ENCODE data around the gene ATP6V1E1.
A peak's percentile ranks its signal among the peaks of the same experiment; 100 is the strongest.
"Not testable (repeated sequence)": the region's sequence is repeated elsewhere in the genome, so short reads cannot be mapped to it uniquely, and the experiment has no call there.

Gene ATP6V1E1

DNA sequence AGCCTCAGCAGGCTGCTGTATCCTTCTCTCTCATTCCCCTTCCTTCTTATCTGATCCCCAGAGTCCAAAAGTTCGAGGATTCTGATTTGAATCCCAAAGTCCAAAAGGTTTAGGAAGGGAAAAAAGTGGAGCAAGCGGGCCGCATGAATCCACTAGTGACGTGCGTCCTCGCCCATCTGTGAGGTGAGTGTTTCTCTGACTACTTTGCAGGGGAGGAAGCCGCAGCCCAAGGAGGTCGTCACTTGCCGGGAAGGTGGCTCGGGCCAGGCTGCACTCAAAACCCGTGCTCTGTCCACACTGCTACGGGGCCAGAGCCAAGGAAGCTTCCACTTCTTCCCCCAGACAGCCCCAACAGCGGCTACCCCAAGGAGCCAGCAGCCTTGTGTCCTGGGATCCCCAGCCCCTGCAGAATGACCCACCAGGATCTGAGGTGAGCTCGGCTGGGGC lies 49.0 kb downstream of the ATP6V1E1 start:
- H3K4me1 ChIP-seq (ENCODE audit: control insufficient read depth, insufficient read depth, low read length): peaks cover 7% of the 10 kb centered on the region
- H3K9me3 ChIP-seq (ENCODE audit: control insufficient read depth, insufficient read depth, low read length): no peaks in the 10 kb centered on the region
- H3K4me3 ChIP-seq (ENCODE audit: low read depth, low read length): no peak overlapping the region

DNA sequence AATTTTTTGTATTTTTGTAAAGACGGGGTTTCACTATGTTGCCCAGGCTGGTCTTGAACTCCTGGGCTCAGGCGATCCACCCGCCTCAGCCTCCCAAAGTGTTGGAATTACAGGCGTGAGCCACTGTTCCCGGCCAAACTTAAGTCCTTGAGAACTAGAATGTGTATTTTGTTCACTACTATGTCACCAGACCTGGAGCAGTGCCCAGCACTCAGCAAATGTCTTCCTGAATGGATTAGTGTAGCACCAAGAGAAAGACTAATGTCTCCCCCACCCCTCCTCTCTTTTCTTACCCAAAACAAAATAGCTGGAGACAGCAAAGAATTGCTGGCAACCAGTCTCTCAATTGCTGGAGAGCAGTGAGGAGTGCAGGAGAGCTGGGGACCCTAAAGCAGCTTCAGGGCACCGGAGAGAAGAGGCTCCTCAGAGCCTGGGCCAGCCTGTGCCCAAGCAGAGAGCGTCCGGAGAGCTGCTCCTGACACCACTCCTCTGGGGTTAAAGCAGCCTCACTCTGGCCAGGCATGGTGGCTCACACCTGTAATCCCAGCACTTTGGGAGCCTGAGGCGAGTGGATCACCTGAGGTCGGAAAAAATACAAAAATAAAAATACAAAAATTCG lies 50.3 kb downstream of the ATP6V1E1 start:
- Histone ChIP-seq H3K9me3 (ENCODE audit: control insufficient read depth, insufficient read depth, low read length) (no peaks in the 10 kb centered on the region), H3K4me1 (ENCODE audit: control insufficient read depth, insufficient read depth, low read length) (peaks cover 7% of the 10 kb centered on the region), H3K9ac (ENCODE audit: low read depth, low read length) (no peak overlapping the region), H3K36me3 (ENCODE audit: control insufficient read depth, insufficient read depth, low read length) (no peaks in the 10 kb centered on the region), H3K27me3 (ENCODE audit: control insufficient read depth, insufficient read depth, low read length) (no peaks in the 10 kb centered on the region), H3K4me3 (ENCODE audit: low read depth, low read length) (no peak overlapping the region)

More for the DNA sequence above, 49.0 kb downstream of the ATP6V1E1 start:
- no peaks in the 10 kb centered on the region for H3K27me3 ChIP-seq (ENCODE audit: control insufficient read depth, insufficient read depth, low read length)
- no peaks in the 10 kb centered on the region for H3K36me3 ChIP-seq (ENCODE audit: control insufficient read depth, insufficient read depth, low read length)
- H3K9ac ChIP-seq (ENCODE audit: low read depth, low read length): no peak overlapping the region

DNA sequence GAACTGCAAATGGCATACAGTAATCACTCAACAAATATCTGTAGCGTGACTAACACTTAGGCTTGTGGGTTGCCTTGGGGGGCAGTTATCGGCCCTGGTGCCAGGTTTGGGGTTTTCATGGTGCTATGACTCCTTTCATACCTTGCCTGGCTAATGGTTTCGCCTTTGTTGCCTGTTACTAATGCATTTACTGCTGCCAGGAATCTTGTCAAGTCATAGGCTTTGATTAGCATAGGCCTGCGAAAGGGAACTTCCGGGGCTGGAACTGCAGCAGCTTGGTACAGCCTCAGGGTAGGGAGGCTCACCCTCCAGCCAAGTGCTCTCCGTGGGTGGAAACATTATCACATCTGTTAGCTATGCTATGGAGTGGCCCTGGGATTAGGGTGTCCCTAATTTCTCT lies 52.1 kb downstream of the ATP6V1E1 start:
- Histone ChIP-seq H3K9ac (ENCODE audit: low read depth, low read length) (peak overlapping the region; percentile 60), H3K4me1 (ENCODE audit: control insufficient read depth, insufficient read depth, low read length) (peaks cover 7% of the 10 kb centered on the region), H3K27me3 (ENCODE audit: control insufficient read depth, insufficient read depth, low read length) (no peaks in the 10 kb centered on the region), H3K36me3 (ENCODE audit: control insufficient read depth, insufficient read depth, low read length) (no peaks in the 10 kb centered on the region), H3K4me3 (ENCODE audit: low read depth, low read length) (no peak overlapping the region), H3K9me3 (ENCODE audit: control insufficient read depth, insufficient read depth, low read length) (no peaks in the 10 kb centered on the region)

DNA sequence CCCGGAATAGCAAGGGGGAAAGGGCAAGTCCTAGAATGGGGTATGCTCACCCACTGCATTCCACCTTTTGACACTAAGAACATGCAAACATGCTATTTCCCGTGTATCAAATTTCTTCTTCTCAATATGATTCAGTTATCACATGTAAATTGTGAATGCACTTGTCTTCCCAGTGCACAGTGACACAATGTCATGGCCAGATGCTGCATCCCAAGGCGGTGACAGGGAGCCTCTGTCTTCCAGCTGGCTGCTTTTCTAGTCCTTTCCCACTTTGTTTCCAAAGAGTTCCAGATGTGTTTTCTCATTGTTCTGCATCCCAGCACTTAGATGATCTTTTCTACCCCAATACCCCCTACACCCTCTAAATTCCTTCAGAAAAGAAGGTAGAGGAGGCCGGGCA lies 52.9 kb downstream of the ATP6V1E1 start:
- no peaks in the 10 kb centered on the region for H3K36me3 ChIP-seq (ENCODE audit: control insufficient read depth, insufficient read depth, low read length)
- peaks cover 10% of the 10 kb centered on the region for H3K4me1 ChIP-seq (ENCODE audit: control insufficient read depth, insufficient read depth, low read length)
- no peak overlapping the region for H3K9ac ChIP-seq (ENCODE audit: low read depth, low read length)
- no peak overlapping the region for H3K4me3 ChIP-seq (ENCODE audit: low read depth, low read length)
- no peaks in the 10 kb centered on the region for H3K9me3 ChIP-seq (ENCODE audit: control insufficient read depth, insufficient read depth, low read length)
- H3K27me3 ChIP-seq (ENCODE audit: control insufficient read depth, insufficient read depth, low read length): no peaks in the 10 kb centered on the region

DNA sequence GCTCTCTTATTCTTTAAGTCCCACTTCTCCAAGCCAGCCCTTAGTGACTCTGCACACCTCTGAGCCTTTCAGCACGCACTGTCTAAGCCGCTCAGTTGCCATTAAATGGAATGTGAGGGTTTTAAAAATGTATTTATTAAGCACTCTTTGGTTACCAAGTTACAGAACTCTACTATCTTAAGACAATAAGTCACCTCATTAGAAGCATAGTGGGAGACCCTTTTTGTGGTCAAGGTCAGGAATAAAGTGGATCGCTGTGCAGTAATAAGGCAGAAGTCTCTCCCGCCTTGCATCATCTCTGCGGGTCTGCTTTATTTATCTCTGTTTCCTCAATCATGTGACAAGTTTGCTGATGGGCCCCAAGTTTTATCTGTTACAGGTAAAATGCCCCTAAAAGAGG lies 53.4 kb downstream of the ATP6V1E1 start:
- Histone ChIP-seq H3K36me3 (ENCODE audit: control insufficient read depth, insufficient read depth, low read length) (no peaks in the 10 kb centered on the region), H3K9ac (ENCODE audit: low read depth, low read length) (no peak overlapping the region), H3K4me1 (ENCODE audit: control insufficient read depth, insufficient read depth, low read length) (peaks cover 11% of the 10 kb centered on the region), H3K9me3 (ENCODE audit: control insufficient read depth, insufficient read depth, low read length) (no peaks in the 10 kb centered on the region), H3K27me3 (ENCODE audit: control insufficient read depth, insufficient read depth, low read length) (no peaks in the 10 kb centered on the region), H3K4me3 (ENCODE audit: low read depth, low read length) (no peak overlapping the region)

DNA sequence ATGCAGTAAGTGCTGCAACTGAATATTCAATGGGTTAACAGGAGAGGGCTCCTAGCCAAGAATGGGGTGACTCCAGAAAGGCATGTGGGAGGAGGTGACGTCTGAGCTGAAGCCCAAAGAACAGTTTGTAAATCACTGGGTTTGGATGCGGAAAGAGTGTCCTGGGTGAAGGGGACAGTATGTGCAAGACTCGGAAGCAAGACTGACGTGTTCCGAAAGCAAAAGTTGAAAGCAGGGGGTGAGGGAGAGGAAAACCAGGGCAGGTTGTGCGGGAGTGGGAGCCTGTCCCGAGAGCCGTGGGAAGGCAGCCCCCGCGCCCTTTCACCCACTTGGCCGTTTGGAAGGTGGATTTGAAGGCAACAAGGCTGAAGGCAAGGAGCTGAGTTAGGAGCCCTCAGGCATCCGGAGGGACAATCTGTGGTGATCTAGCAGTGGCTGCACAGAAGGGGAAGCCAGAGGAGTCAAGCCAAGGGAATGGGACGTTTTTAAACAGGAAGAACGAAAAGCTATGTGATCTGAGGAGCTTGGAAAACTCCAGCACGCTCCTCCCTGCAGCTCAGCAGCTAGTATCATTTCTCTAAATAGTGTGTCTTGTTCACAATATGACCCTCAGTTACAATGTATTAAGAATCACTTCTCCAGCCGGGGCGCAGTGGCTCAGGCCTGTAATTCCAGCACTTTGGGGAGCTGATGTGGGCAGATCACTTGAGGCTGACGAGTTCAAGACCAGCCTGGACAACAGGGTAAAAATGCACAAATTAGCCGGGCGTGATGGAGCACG lies 57.5 kb downstream of the ATP6V1E1 start:
- Histone ChIP-seq H3K36me3 (ENCODE audit: control insufficient read depth, insufficient read depth, low read length) (no peaks in the 10 kb centered on the region), H3K9ac (ENCODE audit: low read depth, low read length) (no peak overlapping the region), H3K4me1 (ENCODE audit: control insufficient read depth, insufficient read depth, low read length) (peaks cover 12% of the 10 kb centered on the region), H3K4me3 (ENCODE audit: low read depth, low read length) (no peak overlapping the region), H3K9me3 (ENCODE audit: control insufficient read depth, insufficient read depth, low read length) (no peaks in the 10 kb centered on the region), H3K27me3 (ENCODE audit: control insufficient read depth, insufficient read depth, low read length) (no peaks in the 10 kb centered on the region)

DNA sequence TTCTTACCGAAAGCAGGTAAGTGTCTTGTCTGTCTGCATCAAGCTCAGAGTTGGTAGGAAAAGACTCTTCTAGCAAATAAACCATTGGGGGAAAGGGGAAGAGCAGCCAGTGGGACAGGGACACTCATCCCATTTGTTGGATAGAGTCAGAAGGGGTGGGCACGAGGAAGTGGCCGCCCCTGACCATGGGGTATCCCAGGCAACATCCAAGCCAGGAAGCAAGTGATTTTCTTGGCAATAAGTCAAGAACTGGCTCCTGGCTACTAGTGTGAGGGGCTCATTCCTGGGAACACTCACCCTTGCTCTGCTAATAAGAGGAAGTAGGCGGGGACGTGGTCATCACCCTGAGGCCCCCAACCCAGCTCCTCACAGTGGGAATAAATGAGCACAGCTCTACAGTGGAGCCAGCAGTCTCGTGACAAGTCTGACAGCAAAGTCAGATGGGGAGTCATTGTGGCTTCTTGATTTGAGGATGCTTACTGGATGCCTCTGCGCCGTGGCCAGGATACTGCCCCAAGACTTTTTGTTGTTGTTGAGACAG lies 58.5 kb downstream of the ATP6V1E1 start:
- Histone ChIP-seq H3K4me3 (ENCODE audit: low read depth, low read length) (no peak overlapping the region), H3K27me3 (ENCODE audit: control insufficient read depth, insufficient read depth, low read length) (no peaks in the 10 kb centered on the region), H3K9me3 (ENCODE audit: control insufficient read depth, insufficient read depth, low read length) (no peaks in the 10 kb centered on the region)

DNA sequence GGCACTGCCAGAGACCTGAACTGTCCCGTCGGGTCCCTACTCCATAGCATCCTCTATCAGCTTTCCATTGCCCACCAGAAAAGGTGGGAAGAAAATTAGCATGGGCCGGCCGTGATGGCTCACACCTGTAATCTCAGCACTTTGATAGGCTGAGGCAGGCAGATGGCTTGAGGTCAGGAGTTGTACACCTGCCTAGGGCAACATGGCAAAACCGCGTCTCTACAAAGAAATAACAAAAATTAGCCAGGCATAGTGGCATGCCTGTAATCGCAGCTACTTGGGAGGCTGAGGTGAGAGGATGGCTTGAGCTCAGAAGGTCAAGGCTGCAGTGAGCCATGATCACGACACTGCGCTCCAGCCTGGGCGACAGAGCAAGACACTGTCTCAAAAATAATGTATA lies 61.8 kb downstream of the ATP6V1E1 start:
- no peaks in the 10 kb centered on the region for H3K27me3 ChIP-seq (ENCODE audit: control insufficient read depth, insufficient read depth, low read length)

More for the DNA sequence above, 58.5 kb downstream of the ATP6V1E1 start:
- H3K4me1 ChIP-seq (ENCODE audit: control insufficient read depth, insufficient read depth, low read length): peaks cover 12% of the 10 kb centered on the region
- no peaks in the 10 kb centered on the region for H3K36me3 ChIP-seq (ENCODE audit: control insufficient read depth, insufficient read depth, low read length)
- no peak overlapping the region for H3K9ac ChIP-seq (ENCODE audit: low read depth, low read length)

DNA sequence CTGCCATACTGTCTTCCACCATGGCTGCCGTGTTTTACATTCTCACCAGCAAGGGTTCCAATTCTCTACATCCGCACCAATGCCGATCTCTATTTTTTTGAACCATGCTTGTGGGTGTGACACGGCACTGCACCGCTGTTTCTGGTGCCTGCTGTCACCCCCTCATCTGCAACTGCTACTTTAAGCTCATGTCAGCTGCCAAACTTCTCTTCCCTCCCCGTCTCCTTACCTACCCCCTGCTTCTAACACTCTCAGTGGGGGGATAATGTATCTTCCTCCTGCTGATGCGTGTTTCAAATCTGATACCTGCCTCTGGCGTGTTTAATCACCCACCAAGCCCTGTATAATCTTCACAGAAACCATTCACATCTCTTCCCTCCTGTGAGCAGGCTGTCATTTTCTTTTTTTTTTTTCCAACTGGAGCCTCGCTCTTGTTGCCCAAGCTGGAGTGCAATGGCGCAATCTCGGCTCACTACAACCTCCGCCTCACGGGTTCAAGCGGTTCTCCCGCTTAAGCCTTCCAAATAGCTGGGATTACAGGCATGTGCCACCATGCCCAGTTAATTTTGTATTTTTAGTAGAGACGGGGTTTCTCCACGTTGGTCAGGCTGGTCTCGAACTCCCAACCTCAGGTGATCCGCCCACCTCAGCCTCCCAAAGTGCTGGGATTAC lies 62.4 kb downstream of the ATP6V1E1 start:
- H3K4me1 ChIP-seq (ENCODE audit: control insufficient read depth, insufficient read depth, low read length): peaks cover 30% of the 10 kb centered on the region
- H3K9me3 ChIP-seq (ENCODE audit: control insufficient read depth, insufficient read depth, low read length); H3K9ac ChIP-seq (ENCODE audit: low read depth, low read length); H3K27me3 ChIP-seq (ENCODE audit: control insufficient read depth, insufficient read depth, low read length); H3K36me3 ChIP-seq (ENCODE audit: control insufficient read depth, insufficient read depth, low read length); H3K4me3 ChIP-seq (ENCODE audit: low read depth, low read length): not testable (repeated sequence)

More for the DNA sequence above, 61.8 kb downstream of the ATP6V1E1 start:
- H3K36me3 ChIP-seq (ENCODE audit: control insufficient read depth, insufficient read depth, low read length): no peaks in the 10 kb centered on the region
- H3K9ac ChIP-seq (ENCODE audit: low read depth, low read length): no peak overlapping the region
- H3K4me3 ChIP-seq (ENCODE audit: low read depth, low read length): no peak overlapping the region
- H3K4me1 ChIP-seq (ENCODE audit: control insufficient read depth, insufficient read depth, low read length): peaks cover 30% of the 10 kb centered on the region
- no peaks in the 10 kb centered on the region for H3K9me3 ChIP-seq (ENCODE audit: control insufficient read depth, insufficient read depth, low read length)

DNA sequence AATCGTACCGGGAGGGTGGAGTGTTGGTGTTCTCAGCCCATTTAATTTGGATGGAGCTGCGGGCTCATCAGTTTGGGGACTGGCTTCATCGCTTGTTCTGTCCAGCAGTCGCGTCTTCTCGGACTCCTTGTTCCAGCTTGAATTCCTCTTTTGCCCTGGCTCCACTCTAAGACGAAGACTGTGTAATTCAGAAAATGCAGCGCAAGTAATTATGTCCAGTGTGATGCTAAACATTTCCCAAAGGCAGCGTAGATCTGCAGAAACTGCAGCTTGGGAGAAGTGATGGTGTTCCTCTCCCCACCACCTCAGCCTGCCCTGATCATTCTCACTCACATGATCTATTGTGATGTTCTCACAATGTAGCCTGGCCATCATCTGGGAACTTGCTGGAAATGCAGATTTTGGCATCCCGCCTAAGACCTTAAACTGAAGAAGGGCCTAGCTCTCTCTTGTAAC lies 64.6 kb downstream of the ATP6V1E1 start:
- Histone ChIP-seq H3K9ac (ENCODE audit: low read depth, low read length) (no peak overlapping the region), H3K4me1 (ENCODE audit: control insufficient read depth, insufficient read depth, low read length) (peaks cover 17% of the 10 kb centered on the region), H3K27me3 (ENCODE audit: control insufficient read depth, insufficient read depth, low read length) (no peaks in the 10 kb centered on the region), H3K4me3 (ENCODE audit: low read depth, low read length) (no peak overlapping the region), H3K36me3 (ENCODE audit: control insufficient read depth, insufficient read depth, low read length) (peaks cover 10% of the 10 kb centered on the region), H3K9me3 (ENCODE audit: control insufficient read depth, insufficient read depth, low read length) (no peaks in the 10 kb centered on the region)

DNA sequence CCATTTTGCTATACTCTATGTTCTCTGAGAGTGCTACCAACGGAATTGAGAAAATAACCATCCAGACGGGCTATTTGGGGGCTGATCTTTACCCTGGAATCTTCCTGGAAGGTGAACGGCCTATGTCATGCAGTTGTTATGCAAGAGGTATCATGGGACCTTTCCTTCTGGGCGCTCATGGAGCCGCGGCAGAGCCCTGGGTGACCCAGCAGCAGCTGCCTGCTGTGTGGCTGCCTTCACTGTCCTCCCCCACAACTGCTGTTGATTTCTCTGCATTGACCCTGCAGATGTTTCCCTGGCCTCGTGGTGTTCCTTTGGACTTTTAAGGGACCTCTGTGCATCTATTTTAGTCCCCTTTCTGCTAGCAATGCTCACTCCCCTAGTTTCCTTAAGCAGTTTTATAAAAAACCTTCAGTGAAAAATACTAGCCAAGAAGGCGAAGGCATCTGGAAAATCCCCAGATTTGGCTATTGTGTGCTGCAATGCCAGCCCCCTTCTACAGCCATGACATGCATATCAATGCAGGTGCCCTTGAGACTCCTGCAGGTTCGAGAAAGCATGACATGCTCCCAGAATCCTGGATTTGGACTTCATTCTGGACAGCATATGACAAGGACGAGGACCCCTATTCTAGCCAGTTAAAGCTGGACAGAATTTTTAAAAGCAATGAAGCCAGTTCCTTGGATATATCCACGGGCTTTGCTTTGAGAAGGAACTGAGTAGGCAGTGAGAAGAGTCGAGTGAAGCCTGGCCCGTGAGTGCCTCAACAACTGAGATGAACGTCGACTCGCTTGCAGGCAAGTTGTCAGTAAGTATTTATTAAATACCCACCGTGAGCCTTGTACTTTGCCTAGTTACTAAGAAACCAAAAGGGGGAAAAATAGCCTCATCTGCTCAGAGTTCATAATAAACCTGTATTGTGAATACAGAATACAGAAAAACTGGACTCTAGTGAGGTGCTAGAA lies 65.4 kb downstream of the ATP6V1E1 start, which contains the start of gene SLC25A18:
Gene SLC25A18, plus strand, starts transcription at position 593 of the 965 bp plus-strand sequence. CDS start 16,447 bp downstream, outside the sequence.
- H3K9me3 ChIP-seq (ENCODE audit: control insufficient read depth, insufficient read depth, low read length): no peaks in the 10 kb centered on the region
- H3K4me1 ChIP-seq (ENCODE audit: control insufficient read depth, insufficient read depth, low read length): peaks cover 17% of the 10 kb centered on the region
- peaks cover 16% of the 10 kb centered on the region for H3K36me3 ChIP-seq (ENCODE audit: control insufficient read depth, insufficient read depth, low read length)
- H3K4me3 ChIP-seq (ENCODE audit: low read depth, low read length): no peak within 1 kb of the TSS
- no peaks in the 10 kb centered on the region for H3K27me3 ChIP-seq (ENCODE audit: control insufficient read depth, insufficient read depth, low read length)
- H3K9ac ChIP-seq (ENCODE audit: low read depth, low read length): no peak within 1 kb of the TSS

Data from iPS-15b (cell line).